Suprapubic skin (tissue), 4 donors: Measurements from ENCODE around the gene TEX53. TPM values are rescaled to one million over a fixed set of nuclear protein-coding genes. Genes with fewer than 3 reads are reported as not detected.

Experiments
- DNase-seq, 2 donors: peaks; one replicate each; pipeline ENCODE4 v3.0.0-alpha.2; 2019; ENCODE audit warnings: low spot score in 2 of 2
- H3K27ac ChIP-seq: fragments of 200-600 bp; sonication (generic); one replicate; pipeline ENCODE4 v1.5.1; 2019
- H3K27me3 ChIP-seq: fragments of 200-600 bp; sonication (generic); one replicate; pipeline ENCODE4 v1.5.1; 2019
- H3K36me3 ChIP-seq: fragments of 200-600 bp; sonication (generic); one replicate; pipeline ENCODE4 v1.5.1; 2019
- H3K4me1 ChIP-seq: fragments of 200-600 bp; sonication (generic); one replicate; pipeline ENCODE4 v1.5.1; 2019
- H3K4me3 ChIP-seq: fragments of 200-600 bp; sonication (generic); one replicate; pipeline ENCODE4 v1.5.1; 2019; ENCODE audit warnings: mild to moderate bottlenecking
- H3K9me3 ChIP-seq: fragments of 200-600 bp; sonication (generic); one replicate; pipeline ENCODE4 v1.5.1; 2019
- CTCF ChIP-seq, 2 donors: fragments of 200-600 bp in 1 of 2; fragments of 450-650 bp in 1 of 2; sonication (generic) in 1 of 2; IDR thresholded peaks; one replicate each; pipeline ENCODE4 v1.5.1; 2016 to 2019; ENCODE audit warnings: antibody characterized with exemption in 2 of 2, mild to moderate bottlenecking in 1 of 2, moderate library complexity in 1 of 2
- EP300 ChIP-seq: sonication (generic); formaldehyde crosslinking; IDR thresholded peaks from one replicate; pipeline ENCODE4 v1.6.1; 2017; ENCODE audit warnings: antibody characterized with exemption
- POLR2A ChIP-seq, 2 donors: fragments of 450-650 bp; IDR thresholded peaks; one replicate each; pipeline ENCODE4 v1.6.1; 2017; ENCODE audit warnings: antibody characterized with exemption in 2 of 2, mild to moderate bottlenecking in 2 of 2, moderate library complexity in 2 of 2
- POLR2AphosphoS5 ChIP-seq, 3 donors: sonication (generic); formaldehyde crosslinking; IDR thresholded peaks; one replicate each; pipeline ENCODE4 v1.6.1; 2017; ENCODE audit warnings: antibody characterized with exemption in 3 of 3
- WGBS: methylation state at CpG from one replicate; pipeline ENCODE4 v1.1.5; 2018; 5-methylcytosine and 5-hydroxymethylcytosine counted together
- total RNA-seq, 4 donors: library from RNA; depleted of rRNA; stranded (reverse); fragments of >200 nt; gene quantifications; one replicate each; pipeline ENCODE4 v1.1.0, GENCODE V29; 2016

The TEX53 gene
- total RNA-seq, result not detected

- WGBS, result 98% methylated on average over 6 of the region's 6 CpGs
- peaks cover 5% of the 10 kb centered on the region for H3K27me3 ChIP-seq
- H3K4me3 ChIP-seq, result no peak within 1 kb of the TSS
- H3K36me3 ChIP-seq, result no peaks in the 10 kb centered on the region
- DNase-seq, result no peak
- no peak for TF ChIP-seq CTCF (IDR thresholded peaks at IDR 0.05)
- TF ChIP-seq EP300, result no peak
- no peak for TF ChIP-seq POLR2A (IDR thresholded peaks at IDR 0.05)
- TF ChIP-seq POLR2AphosphoS5 (IDR thresholded peaks at IDR 0.05), result no peak
- peaks cover 3% of the 10 kb centered on the region for H3K4me1 ChIP-seq
- no peak within 1 kb of the TSS for H3K27ac ChIP-seq
- no peaks in the 10 kb centered on the region for H3K9me3 ChIP-seq
These were observed at the start of gene TEX53 for GRCh38 chr9:114657705-114658104. TSS of gene TEX53 (minus strand) at chr9:114657805. CDS start at chr9:114657774, 31 bp downstream.

- TF ChIP-seq EP300 (no peak), POLR2AphosphoS5 (IDR thresholded peaks at IDR 0.05) (no peak), CTCF (IDR thresholded peaks at IDR 0.05) (no peak), POLR2A (IDR thresholded peaks at IDR 0.05) (no peak)
- Histone ChIP-seq H3K4me3 (no peak overlapping the region), H3K27ac (no peak overlapping the region), H3K36me3 (no peaks in the 10 kb centered on the region), H3K9me3 (no peaks in the 10 kb centered on the region), H3K27me3 (no peaks in the 10 kb centered on the region), H3K4me1 (no peaks in the 10 kb centered on the region)
- DNase-seq, result no peak
- WGBS, result 90% methylated on average over 2 of the region's 2 CpGs
These were observed 49.1 kb upstream of the TEX53 start for GRCh38 chr9:114706711-114707110.

- TF ChIP-seq POLR2A (IDR thresholded peaks at IDR 0.05) (no peak), POLR2AphosphoS5 (IDR thresholded peaks at IDR 0.05) (no peak), CTCF (IDR thresholded peaks at IDR 0.05) (no peak), EP300 (no peak)
- Histone ChIP-seq H3K9me3 (no peaks in the 10 kb centered on the region), H3K27me3 (no peaks in the 10 kb centered on the region), H3K4me3 (no peak overlapping the region), H3K27ac (no peak overlapping the region), H3K4me1 (no peaks in the 10 kb centered on the region), H3K36me3 (no peaks in the 10 kb centered on the region)
- DNase-seq, result no peak
These were observed 44.4 kb upstream of the TEX53 start for GRCh38 chr9:114701988-114702387.

GRCh38 chr9:114697951-114698351 is 40.3 kb upstream of the TEX53 start:
- no peaks in the 10 kb centered on the region for H3K9me3 ChIP-seq
- H3K27me3 ChIP-seq, result no peaks in the 10 kb centered on the region
- H3K27ac ChIP-seq, result no peak overlapping the region
- TF ChIP-seq EP300, result no peak
- TF ChIP-seq POLR2AphosphoS5 (IDR thresholded peaks at IDR 0.05), result no peak
- no peak for TF ChIP-seq CTCF (IDR thresholded peaks at IDR 0.05)
- no peak for TF ChIP-seq POLR2A (IDR thresholded peaks at IDR 0.05)
- 95% methylated on average over 4 of the region's 4 CpGs for WGBS
- no peaks in the 10 kb centered on the region for H3K36me3 ChIP-seq
- no peaks in the 10 kb centered on the region for H3K4me1 ChIP-seq
- H3K4me3 ChIP-seq, result no peak overlapping the region
- no peak for DNase-seq

GRCh38 chr9:114696814-114697544 is 39.4 kb upstream of the TEX53 start:
- WGBS, result 71% methylated on average over 7 of the region's 7 CpGs

More at GRCh38 chr9:114696814-114697544, 39.4 kb upstream of the TEX53 start:
- Histone ChIP-seq H3K4me3 (no peak overlapping the region), H3K36me3 (no peaks in the 10 kb centered on the region), H3K4me1 (no peaks in the 10 kb centered on the region), H3K27me3 (no peaks in the 10 kb centered on the region), H3K27ac (no peak overlapping the region), H3K9me3 (no peaks in the 10 kb centered on the region)
- DNase-seq, result no peak
- TF ChIP-seq POLR2A (IDR thresholded peaks at IDR 0.05), result no peak
- TF ChIP-seq CTCF (IDR thresholded peaks at IDR 0.05), result no peak
- no peak for TF ChIP-seq POLR2AphosphoS5 (IDR thresholded peaks at IDR 0.05)
- no peak for TF ChIP-seq EP300
